HL-60 (cell line): ENCODE measurements around the gene CREB5.

ENCODE experiments used
- CTCF ChIP-seq: IDR thresholded peaks from one replicate; pipeline ENCODE4 v1.5.1; 2011; ENCODE audit warnings: low read length, control low read depth, inconsistent platforms; ENCODE audit not compliant: insufficient read depth
- POLR2AphosphoS5 ChIP-seq: IDR thresholded peaks from 2 replicates; pipeline ENCODE4 v1.6.1; 2012; ENCODE audit warnings: low read depth
- SPI1 ChIP-seq: IDR thresholded peaks from 2 replicates; pipeline ENCODE4 v1.6.1; 2012; ENCODE audit warnings: low read depth, mild to moderate bottlenecking, borderline replicate concordance

GRCh38 chr7:28808796-28809533, 396.6 kb downstream of the CREB5 start:
- no peak for TF ChIP-seq CTCF
- TF ChIP-seq SPI1: no peak
- no peak for TF ChIP-seq POLR2AphosphoS5
